Psoas muscle (tissue), 8 donors: ENCODE results near the gene TADA2A. TPM values are rescaled to one million over a fixed set of nuclear protein-coding genes. Genes with fewer than 3 reads are reported as not detected.

Experiments used
- ATAC-seq, 4 donors: fragments of 200-7000 bp; cut with Tn5 transposase; one replicate each; pipeline ENCODE4 v1.9.1; 2020; ENCODE audit warnings: moderate library complexity in 3 of 4, mild to moderate bottlenecking in 2 of 4
- DNase-seq, 2 donors: peaks; one replicate each; pipeline ENCODE4 v3.0.0-alpha.2; 2020
- H3K27ac ChIP-seq: fragments of 200-600 bp; one replicate; pipeline ENCODE4 v1.8.0; 2022
- H3K27me3 ChIP-seq, 3 donors: fragments of 200-600 bp in 1 of 3; one replicate each; pipeline versions ENCODE4 v1.6.1 to v1.8.0; 2013 to 2022; ENCODE audit warnings: low read length in 2 of 3, mild to moderate bottlenecking in 2 of 3, moderate library complexity in 1 of 3; ENCODE audit not compliant: insufficient read depth in 3 of 3
- H3K36me3 ChIP-seq, 2 donors: fragments of 200-600 bp in 1 of 2; one replicate each; pipeline versions ENCODE4 v1.6.1 to v1.8.0; 2013 to 2022; ENCODE audit warnings: low read depth in 1 of 2, mild to moderate bottlenecking in 1 of 2, moderate library complexity in 1 of 2; ENCODE audit not compliant: insufficient read depth in 1 of 2
- H3K4me1 ChIP-seq: fragments of 200-600 bp; one replicate; pipeline ENCODE4 v1.8.0; 2022
- H3K4me3 ChIP-seq: fragments of 200-600 bp; one replicate; pipeline ENCODE4 v1.8.0; 2022; ENCODE audit warnings: mild to moderate bottlenecking
- H3K9me3 ChIP-seq: fragments of 200-600 bp; one replicate; pipeline ENCODE4 v1.8.0; 2022
- CTCF ChIP-seq: fragments of 200-600 bp; IDR thresholded peaks from one replicate; pipeline ENCODE4 v1.8.0; 2022; ENCODE audit warnings: antibody characterized with exemption
- WGBS, 3 donors: extraction: QIAGEN DNeasy Blood & Tissue Kit; methylation state at CpG; one replicate each; pipeline versions ENCODE4 v1.1.6 to v1.1.7; 2013; 5-methylcytosine and 5-hydroxymethylcytosine counted together
- intact Hi-C, 2 donors: fragments of 100-400 bp; cut with DNase I; formaldehyde crosslinking; loops; one replicate each; pipeline versions ENCODE4 v1.11.0 to v1.14.2; 2022
- polyA plus RNA-seq, 3 donors: library from polyadenylated mRNA; stranded (reverse); fragments of 200-250 nt; gene quantifications; one replicate each; pipeline ENCODE4 v1.2.3, GENCODE V29; 2013
- total RNA-seq, 4 donors: library from RNA; stranded (reverse); fragmentation: NEBNext Ultra II Directional in 2 of 4; extraction: Animal tissue kit (Norgen Biotek cat#: 25700) in 2 of 4; gene quantifications; one replicate each; pipeline versions ENCODE4 v1.2.1 to v1.2.4, GENCODE V29; 2021 to 2023
- donor health status: healthy with polysubstance abuse.
- donor health status: DM: no; HTN: no; CAD: no; lungs with moderate emphysema.
- donor health status: Bipolar disorder and iron deficiency.
- donor health status: healthy.
- donor health status: DM: yes; HTN: yes; CAD: no.
- donor health status: DM: no; HTN: no; CAD: no.
- donor health status: DM: no; HTN: no; CAD: no.
- donor health status: DM: yes; HTN: yes; CAD: no.

The TADA2A gene
- total and polyA plus RNA-seq, 7 donors = 8.5 to 23.7 (median 11.3) TPM

- H3K4me1 ChIP-seq = no peaks in the 10 kb centered on the region
- TF ChIP-seq CTCF = no peak
- 79 to 80% (median 80%) methylated on average over 8 of the region's 8 CpGs for WGBS, 3 donors
- no peaks in the 10 kb centered on the region for H3K27me3 ChIP-seq
- H3K36me3 ChIP-seq = peaks cover 0 to 84% of the 10 kb centered on the region in 2 donors
- no peak for DNase-seq
- H3K9me3 ChIP-seq = no peaks in the 10 kb centered on the region
- no peak overlapping the region for H3K4me3 ChIP-seq
- H3K27ac ChIP-seq = no peak overlapping the region
- ATAC-seq = no peak
- intact Hi-C loops = loop anchor here in 1 of 2 donors (5.0 kb wide), 2 partner anchors 53 to 72 kb away; no protein-coding TSS in a partner anchor
These were observed 113.5 kb downstream of the TADA2A start for GRCh38 chr17:37520174-37520573.

- Histone ChIP-seq H3K4me3 (no peak overlapping the region), H3K9me3 (no peaks in the 10 kb centered on the region), H3K4me1 (no peaks in the 10 kb centered on the region), H3K36me3 (peaks cover 0 to 85% of the 10 kb centered on the region in 2 donors), H3K27me3 (no peaks in the 10 kb centered on the region), H3K27ac (no peak overlapping the region)
- ATAC-seq = peak; percentile 53 to 72 (median 64)
- intact Hi-C loops = loop anchor here in 1 of 2 donors (5.0 kb wide), 2 partner anchors 55 to 70 kb away; no protein-coding TSS in a partner anchor
- TF ChIP-seq CTCF = no peak
- 74 to 89% (median 89%) methylated on average over 5 of the region's 5 CpGs for WGBS, 3 donors
- DNase-seq = no peak
These were observed 115.1 kb downstream of the TADA2A start for GRCh38 chr17:37521821-37522220.

GRCh38 chr17:37523715-37524219 is 117.1 kb downstream of the TADA2A start:
- H3K4me3 ChIP-seq = no peak overlapping the region
- intact Hi-C loops = loop anchor here in 1 of 2 donors (5.0 kb wide), 2 partner anchors 56 to 69 kb away; no protein-coding TSS in a partner anchor
- peaks cover 2 to 85% of the 10 kb centered on the region in 2 donors for H3K36me3 ChIP-seq
- WGBS, 3 donors = 85 to 88% (median 87%) methylated on average over 8 of the region's 8 CpGs
- no peak for TF ChIP-seq CTCF
- ATAC-seq (no peak), DNase-seq (no peak)
- no peak overlapping the region for H3K27ac ChIP-seq
- H3K4me1 ChIP-seq = no peaks in the 10 kb centered on the region
- H3K9me3 ChIP-seq = no peaks in the 10 kb centered on the region
- H3K27me3 ChIP-seq = no peaks in the 10 kb centered on the region

- peaks cover 9 to 93% of the 10 kb centered on the region in 2 donors for H3K36me3 ChIP-seq
- TF ChIP-seq CTCF = peak; percentile 37
- peak in 3 of 4 donors; percentile 58 to 72 (median 58) for ATAC-seq
These were observed 120.7 kb downstream of the TADA2A start for GRCh38 chr17:37527249-37527851.

More at GRCh38 chr17:37527249-37527851, 120.7 kb downstream of the TADA2A start:
- Histone ChIP-seq H3K27ac (no peak overlapping the region), H3K27me3 (no peaks in the 10 kb centered on the region), H3K4me1 (no peaks in the 10 kb centered on the region), H3K9me3 (no peaks in the 10 kb centered on the region), H3K4me3 (no peak overlapping the region)
- 76 to 84% (median 77%) methylated on average over 5 of the region's 5 CpGs for WGBS, 3 donors
- no peak for DNase-seq
- intact Hi-C loops = no loop called here

Other genes starting within 250 kb of the TADA2A start
- gene C17orf78, start 30.9 kb upstream of the TADA2A start, total RNA-seq = not detected
- gene C17orf78, start 30.9 kb upstream of the TADA2A start, polyA plus RNA-seq = under 1 TPM in 1 of 3 donors, not detected in 2; 0.06 TPM
- gene ACACA, start 50 bp upstream of the TADA2A start, total RNA-seq = 10 to 100 TPM; 21.5 to 42.6 (median 35.7) TPM
- gene ACACA, start 50 bp upstream of the TADA2A start, polyA plus RNA-seq = 10 to 100 TPM in 2 of 3 donors, 1 to 10 TPM in 1; 7.2 to 13.4 (median 12.1) TPM
- gene DUSP14, start 83.0 kb downstream of the TADA2A start, total RNA-seq = 10 to 100 TPM in 3 of 4 donors, 1 to 10 TPM in 1; 9.3 to 21.5 (median 14.0) TPM
- gene DUSP14, start 83.0 kb downstream of the TADA2A start, polyA plus RNA-seq = 10 to 100 TPM in 2 of 3 donors, 1 to 10 TPM in 1; 9.4 to 32.1 (median 11.6) TPM
- 10 to 100 TPM; 30.3 to 43.1 (median 36.6) TPM for gene SYNRG, start 202.5 kb downstream of the TADA2A start, total RNA-seq
- gene SYNRG, start 202.5 kb downstream of the TADA2A start, polyA plus RNA-seq = 10 to 100 TPM in 1 of 3 donors, 1 to 10 TPM in 2; 5.1 to 19.8 (median 5.2) TPM
- gene DDX52, start 236.6 kb downstream of the TADA2A start, total RNA-seq = 10 to 100 TPM; 13.4 to 17.7 (median 16.3) TPM
- gene DDX52, start 236.6 kb downstream of the TADA2A start, polyA plus RNA-seq = 10 to 100 TPM in 2 of 3 donors, 1 to 10 TPM in 1; 9.2 to 20.1 (median 13.1) TPM